NCI-H510A (cell line): ENCODE measurements around the gene OR6B1.
"Not testable (repeated sequence)": the region's sequence is repeated elsewhere in the genome, so short reads cannot be mapped to it uniquely, and the experiment has no call there.

Source experiments
- DNase-seq: peaks from one replicate; lab custom pipeline; 2025; lab: John Stamatoyannopoulos, UW

The OR6B1 gene

DNA sequence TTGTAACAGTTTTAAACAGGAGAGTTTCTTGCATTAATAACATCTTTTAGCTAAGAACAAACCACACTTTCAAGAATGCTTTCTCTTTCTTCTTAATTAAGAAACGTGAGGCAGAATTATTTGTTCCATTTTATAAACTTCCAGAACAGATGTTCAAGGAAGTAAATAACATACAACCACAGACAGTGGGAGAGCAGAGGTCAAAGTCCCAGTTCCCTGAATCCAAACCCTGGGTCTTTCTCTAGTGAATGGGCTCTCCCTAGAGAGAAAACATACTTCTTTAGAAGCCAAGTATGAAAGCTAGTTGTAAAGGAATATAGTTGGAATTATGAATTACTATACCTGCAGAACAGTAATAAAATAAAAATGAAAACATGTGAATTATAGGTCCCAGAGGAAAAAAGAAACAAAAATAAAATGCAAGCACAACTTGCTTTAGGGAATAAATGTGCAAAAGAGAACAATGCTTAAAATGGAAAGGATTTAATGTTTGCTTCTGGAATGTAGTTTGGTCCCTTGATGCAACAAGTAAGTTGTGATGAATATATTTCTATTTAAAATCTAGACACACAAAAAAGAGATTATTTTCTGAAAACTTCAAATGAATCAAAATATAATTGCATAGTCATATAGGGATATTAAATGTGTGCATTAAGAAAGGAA, 6.0 kb downstream of the OR6B1 start:
- no peak for DNase-seq

DNA sequence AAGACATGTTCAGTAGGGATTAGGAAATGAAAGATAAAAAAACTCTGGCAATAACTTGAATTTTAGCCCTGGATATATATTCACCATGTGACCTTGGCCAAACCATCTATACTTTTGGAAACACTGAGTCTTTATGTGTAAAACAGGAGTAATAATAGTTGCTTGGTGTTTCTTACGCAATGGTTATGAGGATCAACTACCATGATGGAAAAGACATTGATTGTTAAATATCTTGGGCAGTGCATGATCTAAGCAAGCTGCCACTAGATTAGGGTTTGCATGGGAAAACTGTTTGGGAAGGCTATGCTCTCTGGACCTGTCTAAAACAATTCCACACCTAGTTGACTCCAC, 6.5 kb downstream of the OR6B1 start:
- no peak for DNase-seq

DNA sequence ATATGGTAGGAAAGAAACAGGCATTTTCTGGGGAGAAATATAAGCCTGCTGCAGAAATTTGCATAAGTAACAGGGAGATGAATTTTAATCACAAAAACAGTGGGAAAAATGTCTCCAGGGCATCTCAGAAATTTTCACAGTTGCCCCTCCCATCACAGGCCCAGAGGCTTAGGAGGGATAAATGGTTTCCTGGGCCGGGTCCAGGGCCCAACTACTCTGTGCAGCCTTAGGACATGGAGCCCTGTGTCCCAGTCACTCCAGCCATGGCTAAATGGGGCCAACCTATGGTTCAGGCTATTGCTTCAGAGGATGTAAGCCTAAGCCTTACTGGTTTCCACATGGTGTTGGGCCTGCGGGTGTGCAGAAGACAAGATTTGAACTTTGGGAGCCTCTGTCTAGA, 9.2 kb downstream of the OR6B1 start:
- DNase-seq, result no peak

- DNase-seq, result not testable (repeated sequence)
Measured at GRCh38 chr7:144010061-144010460, 9.9 kb downstream of the OR6B1 start.

- not testable (repeated sequence) for DNase-seq
Measured at GRCh38 chr7:144010821-144011220, 10.7 kb downstream of the OR6B1 start.

DNA sequence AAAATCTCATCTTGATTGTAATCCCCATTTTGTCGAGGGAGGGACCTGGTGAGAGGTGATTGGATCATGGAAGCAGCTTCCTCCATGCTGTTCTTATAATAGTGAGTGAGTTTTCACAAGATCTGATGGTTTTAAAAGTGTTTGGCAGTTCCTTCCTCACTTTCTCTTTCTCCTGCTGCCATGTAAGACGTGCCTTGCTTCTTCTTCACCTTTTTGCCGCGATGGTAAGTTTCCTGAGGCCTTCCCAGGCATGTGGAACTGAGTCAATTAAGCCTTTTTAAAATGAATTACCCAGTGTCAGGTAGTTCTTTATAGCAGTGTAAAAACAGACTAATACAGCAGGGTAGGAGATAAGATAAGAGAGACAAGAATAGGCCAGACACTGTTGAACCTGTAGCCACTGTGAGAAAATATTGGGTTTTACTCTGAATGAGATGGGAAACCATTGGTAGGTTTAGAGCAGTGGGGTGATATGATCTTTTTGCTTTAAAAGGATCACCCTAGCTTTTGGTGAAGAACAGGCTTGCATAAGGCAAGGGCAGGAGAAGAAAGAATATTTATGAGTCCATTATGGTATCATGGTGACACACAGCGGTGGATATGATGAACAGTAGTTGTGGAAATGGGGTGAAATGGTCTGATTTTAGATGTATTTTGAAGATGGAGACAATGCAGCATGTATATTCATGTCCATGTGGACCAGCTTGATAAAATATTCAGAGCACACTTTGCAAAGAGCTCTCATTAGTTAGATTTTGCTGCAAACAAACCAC, 11.5 kb downstream of the OR6B1 start:
- no peak for DNase-seq

DNA sequence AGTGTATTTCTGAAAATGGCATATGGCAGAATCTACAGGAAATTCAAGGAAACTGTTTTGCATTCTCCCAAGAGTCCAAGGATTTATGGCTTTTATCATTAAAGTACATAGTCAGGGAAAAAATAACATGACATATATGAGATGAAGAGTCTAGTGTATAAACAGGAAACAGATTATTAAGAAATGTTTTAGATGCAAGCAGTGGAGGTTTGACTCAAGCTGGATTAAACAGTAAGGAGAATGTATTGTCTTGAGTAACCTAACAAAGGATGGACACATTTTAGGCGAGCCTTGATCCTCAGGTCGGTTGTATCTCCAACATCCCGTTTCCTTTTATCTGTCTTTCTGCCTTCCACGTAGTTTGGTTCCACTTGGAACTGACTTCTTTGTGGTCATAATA, 17.9 kb downstream of the OR6B1 start:
- DNase-seq, result no peak

- DNase-seq, result no peak
Measured at GRCh38 chr7:144019457-144019856, 19.3 kb downstream of the OR6B1 start.

- DNase-seq, result no peak
Measured at GRCh38 chr7:144020340-144020739, 20.2 kb downstream of the OR6B1 start.

DNA sequence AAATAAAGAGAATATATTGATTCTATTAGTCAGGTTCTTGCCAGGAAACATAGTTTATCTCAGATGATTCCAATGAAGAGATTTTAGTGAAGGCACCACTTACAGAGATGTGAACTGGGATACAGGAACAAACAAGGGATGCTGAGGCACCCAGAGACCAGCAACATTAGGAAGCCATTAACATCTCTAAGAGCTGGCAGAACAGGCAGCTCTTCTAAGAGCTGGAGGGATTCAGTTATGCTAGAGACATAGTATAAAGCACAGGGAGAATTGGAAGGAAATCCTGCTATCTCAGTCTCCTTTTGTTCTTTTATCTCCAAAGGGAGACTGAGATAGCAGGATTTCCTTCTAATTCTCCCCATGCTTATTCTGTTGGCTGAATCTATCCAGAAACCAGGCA, 22.0 kb downstream of the OR6B1 start:
- DNase-seq, result no peak

GRCh38 chr7:144023171-144023827, 23.2 kb downstream of the OR6B1 start:
- no peak for DNase-seq

DNA sequence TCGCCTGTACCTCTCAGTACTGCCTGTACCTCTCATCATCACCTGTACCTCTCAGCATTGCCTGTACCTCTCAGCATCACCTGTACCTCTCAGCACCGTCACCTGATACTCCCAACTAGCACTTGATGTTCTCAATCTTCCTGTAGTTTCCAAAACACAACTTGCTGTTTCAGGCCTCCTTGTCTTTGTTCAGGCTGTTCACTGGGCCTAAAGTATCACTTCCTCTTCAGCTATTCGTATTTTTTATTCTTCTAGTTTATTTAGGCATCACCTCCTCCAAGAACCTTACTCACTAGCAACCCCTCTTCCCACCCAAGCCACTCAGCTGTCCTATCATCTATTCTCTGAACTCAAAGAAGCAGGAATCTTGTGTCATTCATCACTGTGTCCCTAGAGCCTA, 24.1 kb downstream of the OR6B1 start:
- DNase-seq, result no peak

DNA sequence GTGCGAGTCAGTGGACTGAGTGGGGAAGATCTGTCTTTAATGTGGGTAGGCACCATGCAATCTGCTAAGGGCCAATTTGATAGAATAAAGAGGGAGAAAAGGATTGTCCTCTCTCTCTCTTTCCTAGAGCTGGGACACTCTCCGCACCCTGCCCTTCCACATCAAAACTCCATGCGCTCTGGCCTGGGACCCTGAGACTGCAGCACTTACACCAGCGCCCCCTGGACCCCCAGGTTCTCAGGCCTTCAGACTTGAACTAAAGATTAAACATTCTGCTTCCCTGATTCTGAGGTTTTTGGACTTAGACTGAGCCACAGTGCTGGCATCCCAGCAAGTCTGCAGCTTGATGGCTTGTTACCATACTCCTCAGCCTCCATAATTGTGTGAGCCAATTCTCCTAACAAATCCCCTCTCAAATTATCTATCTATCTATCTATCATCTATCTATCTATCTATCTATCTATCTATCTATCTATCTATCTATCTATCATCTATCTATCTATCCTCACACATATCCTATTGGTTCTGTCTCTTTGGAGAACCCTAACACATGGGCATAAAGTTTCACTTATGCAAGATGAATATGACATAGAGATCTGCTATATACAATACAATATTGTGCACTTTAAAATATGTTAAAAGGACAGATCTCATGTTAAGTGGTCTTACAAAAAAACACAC, 26.2 kb downstream of the OR6B1 start:
- no peak for DNase-seq

- DNase-seq, result no peak
Measured at GRCh38 chr7:144027070-144027469, 26.9 kb downstream of the OR6B1 start.

- no peak for DNase-seq
Measured at GRCh38 chr7:144027974-144028373, 27.9 kb downstream of the OR6B1 start.

GRCh38 chr7:144028547-144028946, 28.4 kb downstream of the OR6B1 start:
- DNase-seq, result no peak

DNA sequence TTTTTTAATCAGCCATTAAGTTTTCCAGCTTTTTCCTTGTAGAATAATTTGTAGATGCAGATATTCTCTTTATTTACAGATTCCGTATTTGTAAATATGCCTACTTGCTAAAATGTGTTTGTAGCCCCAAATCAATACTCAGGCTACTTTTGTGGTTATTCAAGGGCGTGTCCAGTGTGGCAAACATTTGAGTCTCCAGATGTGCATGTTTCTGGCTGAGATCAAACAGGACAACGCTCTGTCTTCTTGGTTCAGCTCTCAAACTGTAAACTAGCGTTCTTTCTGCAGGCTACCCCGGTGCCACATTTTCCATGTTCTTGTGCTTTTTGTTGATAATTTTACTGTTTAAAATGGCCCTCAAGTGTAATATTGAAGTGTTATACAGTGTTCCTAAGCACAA, 32.4 kb downstream of the OR6B1 start:
- DNase-seq, result no peak

- DNase-seq, result no peak
Measured at GRCh38 chr7:144032985-144033709, 33.0 kb downstream of the OR6B1 start.

GRCh38 chr7:144035385-144035784, 35.3 kb downstream of the OR6B1 start:
- no peak for DNase-seq

- no peak for DNase-seq
Measured at GRCh38 chr7:144036302-144036885, 36.3 kb downstream of the OR6B1 start.

- no peak for DNase-seq
Measured at GRCh38 chr7:144037414-144038035, 37.4 kb downstream of the OR6B1 start.
